Adrenal gland (tissue), 5 donors: ENCODE measurements around the gene DNAJC5.

ENCODE experiments used
- CTCF ChIP-seq, 6 experiments: fragments of 450-650 bp in 4 of 6; fragments of 200-600 bp in 2 of 6; sonication (generic) in 1 of 6; IDR thresholded peaks; 1 replicate in 5 of 6; 2 replicates in 1 of 6; pipeline versions ENCODE4 v1.5.1 to v1.8.0; 2016 to 2021; ENCODE audit warnings: antibody characterized with exemption in 6 of 6, mild to moderate bottlenecking in 2 of 6, moderate library complexity in 1 of 6
- POLR2A ChIP-seq, 2 donors: fragments of 450-650 bp; IDR thresholded peaks; one replicate each; pipeline ENCODE4 v1.6.1; 2017; ENCODE audit warnings: antibody characterized with exemption in 2 of 2, mild to moderate bottlenecking in 2 of 2, moderate library complexity in 1 of 2
- donor health status: DM: no; HTN: no; CAD: no.

GRCh38 chr20:63926298-63926697 lies 31.4 kb downstream of the DNAJC5 start:
- TF ChIP-seq POLR2A (IDR thresholded peaks at IDR 0.05) (peak in 1 of 2 donors; percentile 30), CTCF (IDR thresholded peaks at IDR 0.05) (no peak)
